Neural cell (in vitro differentiated cells): ENCODE data around the gene KPTN.

Source experiments
- CTCF ChIP-seq: fragments of 450-650 bp; IDR thresholded peaks from 2 replicates; pipeline ENCODE4 v1.5.1; 2014; ENCODE audit warnings: antibody characterized with exemption, mild to moderate bottlenecking, moderate library complexity; ENCODE audit not compliant: poor library complexity, severe bottlenecking
- EZH2 ChIP-seq: fragments of 200-600, 300-800 bp; shearing (Covaris generic), sonication (generic); IDR thresholded peaks from 2 replicates; pipeline ENCODE4 v1.6.1; 2014; ENCODE audit warnings: antibody characterized with exemption, low read length, borderline replicate concordance, mild to moderate bottlenecking; ENCODE audit not compliant: insufficient read depth, poor library complexity, severe bottlenecking
- POLR2AphosphoS5 ChIP-seq: IDR thresholded peaks from 2 replicates; pipeline ENCODE4 v1.6.1; 2012
- REST ChIP-seq: IDR thresholded peaks from 2 replicates; pipeline ENCODE4 v1.6.1; 2012; ENCODE audit warnings: borderline replicate concordance

GRCh38 chr19:47443331-47443730, 40.7 kb downstream of the KPTN start:
- TF ChIP-seq CTCF: no peak
- no peak for TF ChIP-seq REST
- no peak for TF ChIP-seq POLR2AphosphoS5
- no peak for TF ChIP-seq EZH2
